Measurements from ENCODE around the gene IER5.

The IER5 gene

DNA sequence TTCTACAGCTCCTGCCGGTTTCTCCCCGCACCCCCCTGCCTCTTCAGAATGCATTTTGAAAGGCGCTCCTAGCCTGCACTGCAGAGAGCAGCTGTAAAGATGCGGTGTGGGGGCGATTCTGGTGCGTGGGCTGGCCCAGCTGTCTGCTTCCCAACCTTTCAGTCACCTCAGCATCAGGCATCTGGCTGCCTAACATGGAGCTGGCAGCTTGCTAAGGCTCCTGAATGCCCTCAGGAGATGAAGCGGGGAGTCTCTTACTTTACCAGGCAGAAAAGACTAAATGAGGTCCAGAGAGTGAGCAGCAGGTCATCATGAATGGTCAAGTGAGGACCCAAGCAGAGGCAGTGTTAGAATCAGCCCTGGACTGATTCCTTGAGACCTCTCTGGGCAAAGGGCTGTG lies 8.7 kb downstream of the IER5 start:
- no peak for DNase-seq (ENCODE audit: low read depth)
- H3K4me3 ChIP-seq (ENCODE audit: low read length), result no peak overlapping the region
- TF ChIP-seq CTCF (conservative IDR thresholded peaks at IDR 0.05; ENCODE audit: low read length), result no peak

GRCh38 chr1:181099152-181100014 lies 10.9 kb downstream of the IER5 start:
- no peak for TF ChIP-seq CTCF (conservative IDR thresholded peaks at IDR 0.05; ENCODE audit: low read length)
- H3K4me3 ChIP-seq (ENCODE audit: low read length), result no peak overlapping the region
- peak; percentile 76 for DNase-seq (ENCODE audit: low read depth)

GRCh38 chr1:181100015-181100905 lies 11.8 kb downstream of the IER5 start:
- DNase-seq (ENCODE audit: low read depth), result no peak
- H3K4me3 ChIP-seq (ENCODE audit: low read length), result no peak overlapping the region
- no peak for TF ChIP-seq CTCF (conservative IDR thresholded peaks at IDR 0.05; ENCODE audit: low read length)

DNA sequence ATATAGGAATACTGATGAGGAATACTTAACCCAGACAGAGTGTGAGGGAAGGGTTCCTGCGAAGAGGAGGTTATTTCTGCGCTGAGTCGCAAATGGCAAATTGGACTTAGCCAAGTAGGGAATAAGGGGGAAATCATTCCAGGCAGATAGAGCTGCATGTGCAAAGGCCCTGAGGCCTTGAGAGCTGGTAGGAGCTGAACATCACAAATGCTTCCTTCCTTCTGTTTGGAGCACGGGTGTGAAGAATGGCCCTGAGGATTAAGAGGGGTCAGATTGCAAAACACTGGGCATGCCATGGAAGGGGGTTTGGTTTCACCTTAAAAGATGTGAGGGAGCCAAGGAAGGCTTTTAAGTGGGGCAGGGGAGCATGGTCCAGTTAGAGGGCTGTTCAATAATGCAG lies 12.4 kb downstream of the IER5 start:
- no peak for TF ChIP-seq CTCF (conservative IDR thresholded peaks at IDR 0.05; ENCODE audit: low read length)
- no peak for DNase-seq (ENCODE audit: low read depth)
- H3K4me3 ChIP-seq (ENCODE audit: low read length), result no peak overlapping the region

DNA sequence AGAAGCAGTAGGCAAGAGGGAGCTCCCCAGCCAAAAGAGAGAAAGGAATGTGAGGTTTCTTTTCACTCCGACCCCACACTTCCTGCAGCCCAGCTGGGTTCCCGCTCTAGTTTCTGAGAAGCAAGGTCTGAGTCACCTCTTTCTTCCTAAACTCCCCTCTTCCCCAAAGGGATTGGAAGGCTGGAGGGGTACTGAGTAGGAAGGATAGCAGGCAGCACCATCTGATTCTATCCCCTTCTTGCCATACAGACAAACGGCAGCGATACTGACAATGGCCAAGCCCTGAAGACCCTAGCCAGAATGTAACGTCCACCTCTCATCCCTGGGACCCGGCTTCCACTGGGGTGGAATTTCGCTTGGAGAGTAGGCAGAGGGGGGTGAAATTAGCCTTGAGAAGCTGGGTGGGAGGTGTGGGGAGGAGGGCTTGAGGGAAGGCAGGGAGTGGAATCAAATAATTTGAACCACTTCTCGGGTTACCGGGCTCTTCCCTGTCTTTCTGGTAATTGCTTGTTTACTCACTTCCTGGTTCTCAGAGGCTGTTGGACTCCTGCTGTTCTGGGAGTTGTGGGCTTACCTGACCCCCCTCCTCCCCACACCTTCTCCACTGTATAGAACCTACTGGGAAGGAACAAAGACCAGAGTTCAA lies 13.2 kb downstream of the IER5 start:
- DNase-seq (ENCODE audit: low read depth), result peak; percentile 65
- TF ChIP-seq CTCF (conservative IDR thresholded peaks at IDR 0.05; ENCODE audit: low read length), result no peak
- no peak overlapping the region for H3K4me3 ChIP-seq (ENCODE audit: low read length)

- DNase-seq (ENCODE audit: low read depth), result no peak
- H3K4me3 ChIP-seq (ENCODE audit: low read length), result no peak overlapping the region
- TF ChIP-seq CTCF (conservative IDR thresholded peaks at IDR 0.05; ENCODE audit: low read length), result no peak
These were observed 14.3 kb downstream of the IER5 start for GRCh38 chr1:181102841-181103240.
